Ectodermal cell (in vitro differentiated cells): ENCODE results near the gene MT1E.
A peak's percentile ranks its signal among the peaks of the same experiment; 100 is the strongest.

ENCODE experiments used
- H3K27ac ChIP-seq: 2 replicates; pipeline ENCODE4 v1.7.0; 2013; ENCODE audit warnings: mild to moderate bottlenecking, low read depth, low read length; ENCODE audit not compliant: insufficient read depth, poor library complexity, severe bottlenecking
- H3K27me3 ChIP-seq: 2 replicates; pipeline ENCODE4 v1.7.0; 2013; ENCODE audit warnings: mild to moderate bottlenecking, low read length; ENCODE audit not compliant: insufficient read depth, control insufficient read depth, poor library complexity, severe bottlenecking
- H3K36me3 ChIP-seq: one replicate; pipeline ENCODE4 v1.7.0; 2013; ENCODE audit warnings: low read length; ENCODE audit not compliant: control insufficient read depth, insufficient read depth
- H3K4me1 ChIP-seq: one replicate; pipeline ENCODE4 v1.7.0; 2013; ENCODE audit warnings: low read length; ENCODE audit not compliant: control insufficient read depth, insufficient read depth
- H3K4me3 ChIP-seq: 2 replicates; pipeline ENCODE4 v1.7.0; 2013; ENCODE audit warnings: low read depth, low read length, control low read depth; ENCODE audit not compliant: insufficient read depth
- H3K9me3 ChIP-seq: 2 replicates; pipeline ENCODE4 v1.7.0; 2013; ENCODE audit warnings: mild to moderate bottlenecking, low read length, moderate library complexity; ENCODE audit not compliant: control insufficient read depth
- WGBS, 2 experiments: methylation state at CpG; one replicate each; pipeline ENCODE4 v1.1.7; 2013; ENCODE audit warnings: missing lambda C conversion rate in 2 of 2; 5-methylcytosine and 5-hydroxymethylcytosine counted together

MT1E gene

DNA sequence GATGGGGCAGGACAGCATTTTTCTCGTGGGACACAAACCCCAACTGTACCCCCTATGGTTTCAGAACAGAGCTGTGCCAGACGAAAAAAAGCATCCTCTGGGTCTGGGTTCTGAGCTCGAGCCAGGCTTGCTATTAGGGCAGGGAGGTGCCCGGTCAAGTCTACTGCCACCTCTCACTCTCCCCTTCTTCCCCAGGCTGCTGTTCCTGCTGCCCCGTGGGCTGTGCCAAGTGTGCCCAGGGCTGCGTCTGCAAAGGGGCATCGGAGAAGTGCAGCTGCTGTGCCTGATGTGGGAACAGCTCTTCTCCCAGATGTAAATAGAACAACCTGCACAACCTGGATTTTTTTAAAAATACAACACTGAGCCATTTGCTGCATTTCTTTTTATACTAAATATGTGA is 1.1 kb downstream of the MT1E start:
- Histone ChIP-seq H3K27me3 (peaks cover 82% of the 10 kb centered on the region), H3K9me3 (no peaks in the 10 kb centered on the region), H3K27ac (no peak overlapping the region), H3K4me3 (no peak overlapping the region), H3K4me1 (no peaks in the 10 kb centered on the region), H3K36me3 (no peaks in the 10 kb centered on the region)
- 54 to 57% methylated on average over 7 of the region's 7 CpGs for WGBS, 2 experiments

DNA sequence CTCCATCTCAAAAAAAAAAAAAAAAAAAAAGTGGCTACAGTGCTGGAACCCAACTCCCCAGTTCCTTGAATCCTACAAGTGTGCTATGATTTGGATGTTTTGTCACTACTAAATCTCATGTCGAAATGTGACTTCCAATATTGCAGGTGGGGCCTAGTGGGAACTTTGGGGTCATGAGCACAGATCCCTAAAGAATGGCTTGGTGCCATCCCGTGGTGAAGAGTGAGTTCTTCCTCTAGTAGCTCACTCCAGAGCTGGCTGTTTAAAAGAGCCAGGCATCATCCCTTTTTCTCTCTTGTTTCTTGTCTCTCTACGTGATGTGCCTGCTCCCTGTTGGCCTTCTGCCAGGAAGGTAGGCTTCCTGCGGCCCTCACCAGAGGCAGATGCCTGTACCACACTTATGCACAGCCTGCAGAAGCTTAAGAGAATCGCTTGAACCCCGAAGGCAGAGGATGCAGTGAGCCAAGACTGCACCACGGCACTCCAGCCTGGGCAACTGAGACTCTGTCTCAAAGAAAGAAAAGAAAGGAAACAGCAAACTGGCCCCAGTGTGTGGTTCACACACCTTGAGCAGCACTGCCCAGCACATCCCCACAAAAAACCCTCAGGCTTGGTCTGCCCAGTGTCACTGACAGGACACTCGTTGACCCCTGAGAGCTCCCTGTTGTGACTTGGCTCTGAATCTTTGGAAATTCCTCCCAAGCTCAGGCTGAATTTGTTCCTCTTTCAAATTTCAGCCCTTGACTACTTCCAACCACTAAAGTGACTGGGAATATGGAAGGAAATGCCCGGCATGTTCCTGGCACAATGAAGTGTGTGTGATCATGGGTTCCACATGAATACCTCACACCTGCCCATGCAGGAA is 3.1 kb downstream of the MT1E start:
- Histone ChIP-seq H3K36me3 (no peaks in the 10 kb centered on the region), H3K9me3 (no peaks in the 10 kb centered on the region), H3K27me3 (peaks cover 94% of the 10 kb centered on the region), H3K4me3 (no peak overlapping the region), H3K27ac (no peak overlapping the region), H3K4me1 (no peaks in the 10 kb centered on the region)
- 76 to 84% methylated on average over 9 of the region's 9 CpGs for WGBS, 2 experiments

DNA sequence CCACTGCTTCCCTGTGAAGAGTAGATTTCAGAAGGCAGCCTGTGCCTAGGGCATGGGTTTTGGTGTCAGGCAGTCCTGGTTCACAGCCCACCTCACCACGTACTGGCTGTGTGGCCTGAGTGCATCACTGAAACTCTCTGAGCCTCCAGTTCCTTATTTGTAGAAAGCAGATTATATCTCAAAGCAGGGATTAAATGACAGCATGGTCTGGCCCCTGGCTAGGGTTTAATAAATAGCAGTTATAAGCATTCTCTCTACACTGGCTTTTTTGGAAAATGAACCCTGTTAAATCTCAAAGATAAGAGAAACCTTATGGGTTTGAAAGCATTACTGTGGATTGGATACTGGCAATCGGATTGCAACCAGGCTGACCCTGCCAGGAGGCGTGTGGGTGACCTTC is 4.0 kb downstream of the MT1E start:
- H3K4me1 ChIP-seq, result no peaks in the 10 kb centered on the region
- no peak overlapping the region for H3K4me3 ChIP-seq
- no peaks in the 10 kb centered on the region for H3K36me3 ChIP-seq
- no peak overlapping the region for H3K27ac ChIP-seq
- peaks cover 96% of the 10 kb centered on the region for H3K27me3 ChIP-seq
- H3K9me3 ChIP-seq, result no peaks in the 10 kb centered on the region
- 86 to 87% methylated on average over 3 of the region's 3 CpGs for WGBS, 2 experiments

DNA sequence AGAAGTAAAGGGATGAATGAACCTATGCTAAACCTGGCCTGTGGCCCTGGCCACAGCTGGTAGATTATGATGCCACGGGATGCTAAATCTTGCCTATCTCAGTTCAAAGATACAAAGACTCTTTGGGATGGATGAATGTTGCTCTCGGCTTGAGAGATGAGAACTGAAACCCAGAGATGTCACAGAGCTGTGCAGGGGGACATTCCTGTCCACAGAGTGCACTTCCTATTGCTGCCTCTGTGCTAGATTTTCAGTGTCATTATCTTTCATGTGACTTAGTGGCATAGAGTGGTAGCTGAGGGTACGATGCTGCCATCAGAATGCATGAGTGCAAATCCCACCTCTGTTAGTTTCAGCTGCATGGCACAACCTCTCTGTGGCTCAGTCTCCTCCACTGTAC is 4.6 kb downstream of the MT1E start:
- WGBS, 2 experiments, result 78 to 90% methylated on average over 3 of the region's 3 CpGs
- H3K36me3 ChIP-seq, result no peaks in the 10 kb centered on the region
- no peaks in the 10 kb centered on the region for H3K4me1 ChIP-seq
- H3K27me3 ChIP-seq, result peaks cover 96% of the 10 kb centered on the region
- no peak overlapping the region for H3K27ac ChIP-seq
- H3K9me3 ChIP-seq, result no peaks in the 10 kb centered on the region
- H3K4me3 ChIP-seq, result no peak overlapping the region

- Histone ChIP-seq H3K36me3 (no peaks in the 10 kb centered on the region), H3K4me1 (no peaks in the 10 kb centered on the region), H3K27me3 (peaks cover 96% of the 10 kb centered on the region), H3K9me3 (no peaks in the 10 kb centered on the region), H3K4me3 (no peak overlapping the region), H3K27ac (no peak overlapping the region)
- WGBS, 2 experiments, result 61 to 62% methylated on average over 10 of the region's 10 CpGs
Measured at GRCh38 chr16:56631197-56631596, 5.6 kb downstream of the MT1E start.

DNA sequence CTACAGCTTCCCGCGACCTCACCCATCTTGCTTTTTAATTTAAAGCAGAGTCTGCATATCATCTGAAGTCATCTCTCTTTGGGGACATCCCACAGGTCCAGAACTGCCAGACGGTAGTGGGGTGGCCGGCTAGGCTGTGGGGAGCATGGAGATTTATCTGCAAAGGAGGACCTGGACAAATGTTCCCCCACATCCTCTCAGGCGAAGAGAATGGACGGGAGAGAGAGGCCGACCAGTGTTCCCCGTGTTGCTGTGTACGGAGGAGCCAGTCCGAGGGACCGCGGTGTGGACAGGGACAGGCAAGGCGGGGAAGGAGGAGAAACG is 6.2 kb downstream of the MT1E start:
- H3K9me3 ChIP-seq, result no peaks in the 10 kb centered on the region
- H3K4me3 ChIP-seq, result peak overlapping the region; percentile 10
- H3K4me1 ChIP-seq, result no peaks in the 10 kb centered on the region
- 11 to 13% methylated on average over 14 of the region's 14 CpGs for WGBS, 2 experiments
- H3K27me3 ChIP-seq, result peaks cover 96% of the 10 kb centered on the region
- H3K27ac ChIP-seq, result no peak overlapping the region
- H3K36me3 ChIP-seq, result no peaks in the 10 kb centered on the region

GRCh38 chr16:56632156-56632847 is 6.7 kb downstream of the MT1E start, which contains the start of gene MT1M:
TSS of gene MT1M (plus strand) at chr16:56632659. CDS start at chr16:56632732, 73 bp downstream.
- no peaks in the 10 kb centered on the region for H3K9me3 ChIP-seq
- H3K4me1 ChIP-seq, result no peaks in the 10 kb centered on the region
- H3K4me3 ChIP-seq, result peak within 1 kb of the TSS; percentile 10
- H3K36me3 ChIP-seq, result no peaks in the 10 kb centered on the region
- WGBS, 2 experiments, result 1% methylated on average over 61 of the region's 61 CpGs
- no peak within 1 kb of the TSS for H3K27ac ChIP-seq
- peaks cover 96% of the 10 kb centered on the region for H3K27me3 ChIP-seq

DNA sequence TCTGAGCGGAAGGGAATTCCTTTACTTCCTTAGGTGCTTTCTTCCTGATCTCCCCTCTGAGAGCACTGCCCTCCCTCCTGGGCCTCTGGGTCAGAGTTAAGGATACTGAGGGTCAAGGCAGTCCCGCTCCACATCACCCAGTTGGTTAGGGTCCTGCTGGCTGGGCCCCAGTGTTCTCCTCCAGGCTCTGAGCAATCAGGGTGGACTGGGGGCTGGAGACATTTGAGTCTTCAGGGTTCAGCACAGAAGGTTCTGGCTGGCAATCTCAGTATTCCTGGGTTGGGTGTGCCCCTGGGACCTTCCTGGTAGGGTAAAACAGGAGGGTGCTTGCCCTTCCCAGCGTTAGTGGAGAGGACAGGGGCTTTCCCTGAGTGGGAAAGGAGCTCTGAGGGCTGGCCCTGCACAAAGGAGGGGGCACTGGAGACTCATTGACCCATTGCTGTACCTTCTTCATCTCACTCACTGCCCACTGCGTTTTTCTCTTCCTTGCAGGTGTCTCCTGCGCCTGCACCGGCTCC is 7.3 kb downstream of the MT1E start:
- Histone ChIP-seq H3K27me3 (peaks cover 99% of the 10 kb centered on the region), H3K4me3 (no peak overlapping the region)
- 4 to 6% methylated on average over 6 of the region's 6 CpGs for WGBS, 2 experiments

GRCh38 chr16:56633535-56633934 is 8.0 kb downstream of the MT1E start:
- Histone ChIP-seq H3K36me3 (no peaks in the 10 kb centered on the region), H3K27me3 (peaks cover 100% of the 10 kb centered on the region), H3K27ac (no peak overlapping the region), H3K4me1 (no peaks in the 10 kb centered on the region), H3K4me3 (no peak overlapping the region), H3K9me3 (no peaks in the 10 kb centered on the region)
- WGBS, 2 experiments, result 37 to 43% methylated on average over 7 of the region's 7 CpGs

More for the DNA sequence above, 7.3 kb downstream of the MT1E start:
- Histone ChIP-seq H3K27ac (no peak overlapping the region), H3K36me3 (no peaks in the 10 kb centered on the region), H3K9me3 (no peaks in the 10 kb centered on the region), H3K4me1 (no peaks in the 10 kb centered on the region)

DNA sequence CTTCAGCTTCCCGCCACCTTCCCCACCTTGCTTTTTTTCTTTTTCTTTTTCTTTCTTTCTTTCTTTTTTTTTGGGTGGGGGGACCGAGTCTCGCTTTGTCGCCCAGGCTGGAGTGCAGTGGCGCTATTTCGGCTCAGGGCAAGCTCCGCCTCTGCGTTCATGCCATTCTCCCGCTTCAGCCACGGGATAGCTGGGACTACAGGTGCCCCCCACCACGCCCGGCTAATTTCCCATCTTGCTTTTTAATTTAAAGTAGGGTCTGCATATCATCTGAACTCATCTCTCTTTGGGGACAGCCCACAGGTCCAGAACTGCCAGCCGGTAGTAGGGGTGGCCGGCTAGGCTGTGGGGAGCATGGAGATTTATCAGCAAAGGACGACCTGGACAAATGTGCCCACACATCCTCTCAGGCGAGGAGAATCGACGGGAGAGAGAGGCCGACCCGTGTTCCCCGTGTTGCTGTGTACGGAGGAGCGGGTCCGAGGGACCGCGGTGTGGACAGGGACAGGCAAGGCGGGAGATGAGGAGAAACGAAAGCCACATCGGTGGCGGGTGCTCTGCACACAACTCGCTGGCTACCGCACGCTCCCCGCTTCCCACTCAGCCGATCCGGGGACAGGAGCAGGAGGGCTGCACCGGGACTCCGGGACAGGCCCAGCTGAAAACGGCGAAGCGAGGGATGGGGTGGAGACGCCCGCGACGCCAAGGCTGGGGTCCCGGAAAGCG is 9.3 kb downstream of the MT1E start:
- no peaks in the 10 kb centered on the region for H3K4me1 ChIP-seq
- H3K27ac ChIP-seq, result no peak overlapping the region
- WGBS, 2 experiments, result 3% methylated on average over 47 of the region's 47 CpGs
- H3K36me3 ChIP-seq, result no peaks in the 10 kb centered on the region
- H3K9me3 ChIP-seq, result no peaks in the 10 kb centered on the region
- peaks cover 100% of the 10 kb centered on the region for H3K27me3 ChIP-seq
- H3K4me3 ChIP-seq, result no peak overlapping the region
